Caco-2 (cell line): Measurements from ENCODE around the gene CPEB3. TPM values are rescaled to one million over a fixed set of nuclear protein-coding genes. Genes with fewer than 3 reads are reported as not detected.

ENCODE experiments used
- BruUV-seq: library from RNA; stranded (reverse); fragments of 400-500 nt; replicated peaks from 2 replicates; lab custom pipeline; 2021; lab: Mats Ljungman, UMichigan
- CTCF ChIA-PET: fragments of 300-600 bp; sonication (Branson Sonifier 250); formaldehyde crosslinking; loops from one replicate; lab custom pipeline; 2022; ENCODE audit warnings: antibody characterized with exemption; lab: Charles Lee
- POLR2A ChIA-PET: fragments of 300-600 bp; sonication (Branson Sonifier 250); formaldehyde crosslinking; loops from one replicate; lab custom pipeline; 2022; ENCODE audit warnings: antibody characterized with exemption; lab: Charles Lee
- DNase-seq, 2 experiments: peaks; one replicate each; pipeline versions ENCODE4 v3.0.0 to v3.0.0-alpha.2; 2020 to 2022
- H3K27me3 ChIP-seq: replicated peaks from 2 replicates; pipeline ENCODE4 v1.6.0; 2011; ENCODE audit warnings: low read length; ENCODE audit not compliant: control insufficient read depth, insufficient read depth
- H3K36me3 ChIP-seq: 2 replicates; pipeline ENCODE4 v1.5.1; 2011; ENCODE audit warnings: low read length; ENCODE audit not compliant: control insufficient read depth, insufficient read depth
- H3K4me1 ChIP-seq: fragments of 250-450 bp; sonication (Bioruptor Pico); 2 replicates; pipeline ENCODE4 v1.5.1; 2020; ENCODE audit warnings: mild to moderate bottlenecking
- H3K4me3 ChIP-seq: 2 replicates; pipeline ENCODE4 v1.5.1; 2011; ENCODE audit warnings: low read depth, mild to moderate bottlenecking, control low read depth, low read length
- H3K9me3 ChIP-seq: fragments of 250-450 bp; sonication (Bioruptor Pico); 2 replicates; pipeline ENCODE4 v1.5.1; 2020; ENCODE audit warnings: mild to moderate bottlenecking, moderate library complexity
- H3K27ac Mint-ChIP-seq: one replicate; pipeline ENCODE4 v1.8.0; 2022; ENCODE audit warnings: mixed read lengths; ENCODE audit not compliant: unreplicated experiment
- H3K27me3 Mint-ChIP-seq: one replicate; pipeline ENCODE4 v1.8.0; 2022; ENCODE audit warnings: mixed read lengths; ENCODE audit not compliant: insufficient read depth, unreplicated experiment
- H3K36me3 Mint-ChIP-seq: one replicate; pipeline ENCODE4 v1.8.0; 2022; ENCODE audit warnings: mild to moderate bottlenecking, mixed read lengths; ENCODE audit not compliant: insufficient read depth, unreplicated experiment
- H3K4me1 Mint-ChIP-seq: one replicate; pipeline ENCODE4 v1.8.0; 2022; ENCODE audit warnings: low read depth, mixed read lengths; ENCODE audit not compliant: unreplicated experiment
- H3K4me3 Mint-ChIP-seq: one replicate; pipeline ENCODE4 v1.8.0; 2022; ENCODE audit warnings: mild to moderate bottlenecking, moderate library complexity, mixed read lengths; ENCODE audit not compliant: unreplicated experiment
- H3K9me3 Mint-ChIP-seq: one replicate; pipeline ENCODE4 v1.8.0; 2022; ENCODE audit warnings: mixed read lengths; ENCODE audit not compliant: unreplicated experiment
- intact Hi-C: fragments of 100-400 bp; cut with micrococcal nuclease; formaldehyde crosslinking; loops from one replicate; pipeline ENCODE4 v1.10.0; 2022; ENCODE audit not compliant: unreplicated experiment
- total RNA-seq: library from RNA; stranded (reverse); gene quantifications from 2 replicates; pipeline ENCODE4 v1.2.3, GENCODE V29; 2022
- TF ChIP-seq, protein P1 (sequence below), 2 experiments: fragments of 200-600 bp in 1 of 2; IDR thresholded peaks; 1 replicate in 1 of 2; 2 replicates in 1 of 2; pipeline versions ENCODE4 v1.5.1 to v1.8.0; 2011 to 2022; ENCODE audit warnings: antibody characterized with exemption in 1 of 2, control low read depth in 1 of 2, inconsistent platforms in 1 of 2, low read depth in 1 of 2, low read length in 1 of 2, mild to moderate bottlenecking in 1 of 2, moderate library complexity in 1 of 2; ENCODE audit not compliant: insufficient read depth in 1 of 2, severe bottlenecking in 1 of 2, unreplicated experiment in 1 of 2

Gene CPEB3
- total RNA-seq, 1 experiment from 2014 or later, result 2.3 TPM

DNA sequence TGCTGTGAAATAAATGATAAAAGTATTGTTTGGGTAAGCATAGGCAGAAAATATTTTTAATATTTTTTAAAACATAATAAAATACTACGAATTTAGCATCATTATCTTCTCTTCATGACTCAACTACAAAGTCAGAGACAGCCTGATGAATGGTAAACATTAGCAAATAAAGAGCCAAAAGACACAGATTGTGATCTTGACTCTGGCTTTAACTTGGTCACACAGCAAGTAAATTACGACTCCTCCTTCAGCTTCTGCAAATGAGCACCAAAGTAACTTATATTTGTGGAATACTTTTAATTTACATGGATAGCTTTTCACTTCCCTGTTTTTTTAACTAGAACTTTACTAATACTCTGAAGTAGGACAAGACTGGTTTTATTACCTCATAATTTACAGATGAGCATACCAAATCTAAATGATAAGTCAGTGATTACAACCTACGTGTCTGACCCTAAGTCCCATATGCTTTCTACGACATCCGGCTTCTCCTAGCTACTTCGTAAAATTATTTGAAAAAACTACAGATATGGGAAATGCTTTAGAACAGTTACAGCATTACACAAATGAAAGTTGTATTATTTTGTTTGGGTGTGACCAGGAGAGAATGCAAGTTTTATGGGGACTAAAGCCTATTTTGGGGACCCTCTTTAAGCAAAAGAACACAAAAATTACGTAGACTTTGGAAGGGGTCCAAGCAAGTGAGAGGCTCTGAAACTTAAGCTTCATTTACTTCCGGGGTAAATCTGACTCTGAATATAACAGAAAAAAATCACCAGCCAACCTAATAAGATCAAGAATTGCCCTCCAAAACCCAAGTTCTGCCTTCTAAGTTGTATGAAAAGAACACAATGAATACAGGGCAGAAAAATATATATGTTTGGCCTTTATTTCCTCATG, 133.8 kb downstream of the CPEB3 start:
- no TSS peak for BruUV-seq
- TF ChIP-seq, protein P1, sequence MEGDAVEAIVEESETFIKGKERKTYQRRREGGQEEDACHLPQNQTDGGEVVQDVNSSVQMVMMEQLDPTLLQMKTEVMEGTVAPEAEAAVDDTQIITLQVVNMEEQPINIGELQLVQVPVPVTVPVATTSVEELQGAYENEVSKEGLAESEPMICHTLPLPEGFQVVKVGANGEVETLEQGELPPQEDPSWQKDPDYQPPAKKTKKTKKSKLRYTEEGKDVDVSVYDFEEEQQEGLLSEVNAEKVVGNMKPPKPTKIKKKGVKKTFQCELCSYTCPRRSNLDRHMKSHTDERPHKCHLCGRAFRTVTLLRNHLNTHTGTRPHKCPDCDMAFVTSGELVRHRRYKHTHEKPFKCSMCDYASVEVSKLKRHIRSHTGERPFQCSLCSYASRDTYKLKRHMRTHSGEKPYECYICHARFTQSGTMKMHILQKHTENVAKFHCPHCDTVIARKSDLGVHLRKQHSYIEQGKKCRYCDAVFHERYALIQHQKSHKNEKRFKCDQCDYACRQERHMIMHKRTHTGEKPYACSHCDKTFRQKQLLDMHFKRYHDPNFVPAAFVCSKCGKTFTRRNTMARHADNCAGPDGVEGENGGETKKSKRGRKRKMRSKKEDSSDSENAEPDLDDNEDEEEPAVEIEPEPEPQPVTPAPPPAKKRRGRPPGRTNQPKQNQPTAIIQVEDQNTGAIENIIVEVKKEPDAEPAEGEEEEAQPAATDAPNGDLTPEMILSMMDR (IDR thresholded peaks at IDR 0.05; ENCODE audit: insufficient read depth in 1 of 2, low read depth in 1 of 2, low read length in 1 of 2, severe bottlenecking in 1 of 2, unreplicated experiment in 1 of 2), result no peak
- no peaks in the 10 kb centered on the region for H3K36me3 Mint-ChIP-seq
- POLR2A ChIA-PET, result no interaction called here
- H3K27me3 Mint-ChIP-seq, result no peaks in the 10 kb centered on the region
- Histone ChIP-seq H3K9me3 (no peaks in the 10 kb centered on the region), H3K36me3 (no peaks in the 10 kb centered on the region), H3K4me1 (no peaks in the 10 kb centered on the region), H3K27me3 (no peaks in the 10 kb centered on the region), H3K4me3 (no peak overlapping the region)
- H3K4me3 Mint-ChIP-seq, result no peak overlapping the region
- H3K4me1 Mint-ChIP-seq, result no peaks in the 10 kb centered on the region
- H3K27ac Mint-ChIP-seq, result no peak overlapping the region
- DNase-seq, result no peak
- intact Hi-C loops, result no loop called here
- CTCF ChIA-PET, result no interaction called here
- H3K9me3 Mint-ChIP-seq, result no peaks in the 10 kb centered on the region

DNA sequence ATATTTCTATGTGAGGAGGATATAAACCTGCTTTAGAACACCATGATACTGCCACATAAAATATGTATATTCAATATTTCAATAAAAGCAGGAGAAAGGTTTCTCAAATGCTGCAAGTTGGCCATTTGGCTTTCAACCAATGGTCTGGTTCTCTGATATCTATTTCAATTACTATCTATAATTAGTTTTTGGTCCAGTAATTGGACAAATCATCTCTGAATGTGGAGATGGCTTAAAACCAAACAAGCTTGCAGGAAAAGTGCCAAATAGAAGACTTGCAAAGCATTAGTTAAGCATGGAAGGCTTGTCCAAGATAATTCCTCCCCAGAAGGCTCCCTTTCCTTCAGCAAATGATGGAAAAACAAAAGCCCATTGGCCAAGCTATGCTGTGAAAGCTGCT, 140.1 kb downstream of the CPEB3 start:
- H3K27me3 ChIP-seq, result no peaks in the 10 kb centered on the region
- intact Hi-C loops, result no loop called here
- DNase-seq, result no peak
- Mint-ChIP-seq H3K4me3 (no peak overlapping the region), H3K27ac (no peak overlapping the region), H3K4me1 (no peaks in the 10 kb centered on the region), H3K9me3 (no peaks in the 10 kb centered on the region), H3K27me3 (no peaks in the 10 kb centered on the region), H3K36me3 (no peaks in the 10 kb centered on the region)
- TF ChIP-seq, protein P1 (IDR thresholded peaks at IDR 0.05; ENCODE audit: insufficient read depth in 1 of 2, low read depth in 1 of 2, low read length in 1 of 2, severe bottlenecking in 1 of 2, unreplicated experiment in 1 of 2), result no peak
- ChIA-PET CTCF (interaction anchor here (1.0 kb wide), 1 partner anchor 25 kb away, joined by 4 read pairs; no protein-coding TSS in a partner anchor), POLR2A (no interaction called here)
- H3K4me3 ChIP-seq, result no peak overlapping the region
- no peaks in the 10 kb centered on the region for H3K36me3 ChIP-seq
- no TSS peak for BruUV-seq
- H3K9me3 ChIP-seq, result no peaks in the 10 kb centered on the region
- no peaks in the 10 kb centered on the region for H3K4me1 ChIP-seq

GRCh38 chr10:92149261-92149660, 141.6 kb downstream of the CPEB3 start:
- Histone ChIP-seq H3K27me3 (no peaks in the 10 kb centered on the region), H3K36me3 (no peaks in the 10 kb centered on the region), H3K4me1 (no peaks in the 10 kb centered on the region), H3K4me3 (no peak overlapping the region), H3K9me3 (no peaks in the 10 kb centered on the region)
- CTCF ChIA-PET, result no interaction called here
- no peaks in the 10 kb centered on the region for H3K9me3 Mint-ChIP-seq
- no peaks in the 10 kb centered on the region for H3K27me3 Mint-ChIP-seq
- no peaks in the 10 kb centered on the region for H3K36me3 Mint-ChIP-seq
- intact Hi-C loops, result no loop called here
- no TSS peak for BruUV-seq
- H3K4me3 Mint-ChIP-seq, result no peak overlapping the region
- H3K27ac Mint-ChIP-seq, result no peak overlapping the region
- H3K4me1 Mint-ChIP-seq, result no peaks in the 10 kb centered on the region
- TF ChIP-seq, protein P1 (IDR thresholded peaks at IDR 0.05; ENCODE audit: insufficient read depth in 1 of 2, low read depth in 1 of 2, low read length in 1 of 2, severe bottlenecking in 1 of 2, unreplicated experiment in 1 of 2), result no peak
- no peak for DNase-seq
- POLR2A ChIA-PET, result no interaction called here
